Renal pelvis (tissue), 4 donors: Measurements from ENCODE around the gene NLK. TPM values are rescaled to one million over a fixed set of nuclear protein-coding genes. Genes with fewer than 3 reads are reported as not detected.
"Not testable (repeated sequence)": the region's sequence is repeated elsewhere in the genome, so short reads cannot be mapped to it uniquely, and the experiment has no call there.

Experiments used
- DNase-seq: peaks from one replicate; pipeline ENCODE4 v3.0.0-alpha.2; 2013
- polyA plus RNA-seq, 3 donors: library from polyadenylated mRNA; unstranded; fragments of 120-200 nt; gene quantifications; one replicate each; pipeline ENCODE4 v1.2.1, GENCODE V29; 2013; ENCODE audit not compliant: insufficient read length in 3 of 3

Gene NLK
- polyA plus RNA-seq, 3 donors: 43.3 to 53.9 (median 49.2) TPM

- DNase-seq: no peak
These were observed 186.7 kb downstream of the NLK start for GRCh38 chr17:28228986-28229729.

- DNase-seq: no peak
These were observed 187.5 kb downstream of the NLK start for GRCh38 chr17:28230011-28230410.

- DNase-seq: not testable (repeated sequence)
These were observed 188.1 kb downstream of the NLK start for GRCh38 chr17:28230607-28231006.

GRCh38 chr17:28231624-28232023 lies 189.1 kb downstream of the NLK start:
- not testable (repeated sequence) for DNase-seq

- not testable (repeated sequence) for DNase-seq
These were observed 190.7 kb downstream of the NLK start for GRCh38 chr17:28232966-28233870.

GRCh38 chr17:28233872-28234856 lies 191.7 kb downstream of the NLK start:
- DNase-seq: peak; percentile 68

GRCh38 chr17:28235066-28235700 lies 192.7 kb downstream of the NLK start:
- not testable (repeated sequence) for DNase-seq

GRCh38 chr17:28236033-28236653 lies 193.7 kb downstream of the NLK start:
- DNase-seq: not testable (repeated sequence)

- DNase-seq: not testable (repeated sequence)
These were observed 196.2 kb downstream of the NLK start for GRCh38 chr17:28238547-28239270.

GRCh38 chr17:28239271-28239624 lies 196.8 kb downstream of the NLK start:
- DNase-seq: no peak

- no peak for DNase-seq
These were observed 198.3 kb downstream of the NLK start for GRCh38 chr17:28240688-28241340.

GRCh38 chr17:28242791-28243190 lies 200.3 kb downstream of the NLK start:
- no peak for DNase-seq

GRCh38 chr17:28243268-28243667 lies 200.8 kb downstream of the NLK start:
- DNase-seq: not testable (repeated sequence)

GRCh38 chr17:28244446-28244845 lies 202.0 kb downstream of the NLK start:
- DNase-seq: no peak

Other genes starting within 250 kb of the NLK start
- gene NOS2, start 242.1 kb upstream of the NLK start, polyA plus RNA-seq: 1 to 10 TPM; 2.0 to 2.5 (median 2.2) TPM
- 10 to 100 TPM; 22.4 to 30.3 (median 25.4) TPM for gene LYRM9, start 149.3 kb upstream of the NLK start, polyA plus RNA-seq